ENCODE results near the gene AP3S1.
"Not testable (repeated sequence)": the region's sequence is repeated elsewhere in the genome, so short reads cannot be mapped to it uniquely, and the experiment has no call there.

Gene AP3S1

GRCh38 chr5:115841382-115842088 is at the start of gene AP3S1, which contains the start of gene ATG12:
TSS of gene AP3S1 (plus strand) at chr5:115841935. CDS start at chr5:115842038, 103 bp downstream.
TSS of gene ATG12 (minus strand) at chr5:115841565. CDS start at chr5:115841552, 13 bp downstream.
- DNase-seq (ENCODE audit: low read depth, low spot score): peak; percentile 83

- DNase-seq (ENCODE audit: low read depth, low spot score): no peak
Measured at GRCh38 chr5:115795700-115796099, 46.0 kb upstream of the AP3S1 start.

GRCh38 chr5:115796656-115797055 is 45.1 kb upstream of the AP3S1 start:
- no peak for DNase-seq (ENCODE audit: low read depth, low spot score)

- no peak for DNase-seq (ENCODE audit: low read depth, low spot score)
Measured at GRCh38 chr5:115798252-115798651, 43.5 kb upstream of the AP3S1 start.

GRCh38 chr5:115800108-115800507 is 41.6 kb upstream of the AP3S1 start:
- DNase-seq (ENCODE audit: low read depth, low spot score): no peak

- no peak for DNase-seq (ENCODE audit: low read depth, low spot score)
Measured at GRCh38 chr5:115801152-115801551, 40.6 kb upstream of the AP3S1 start.

GRCh38 chr5:115801984-115802383 is 39.8 kb upstream of the AP3S1 start:
- no peak for DNase-seq (ENCODE audit: low read depth, low spot score)

- no peak for DNase-seq (ENCODE audit: low read depth, low spot score)
Measured at GRCh38 chr5:115806986-115807653, 34.6 kb upstream of the AP3S1 start.

GRCh38 chr5:115807654-115808052 is 34.1 kb upstream of the AP3S1 start:
- DNase-seq (ENCODE audit: low read depth, low spot score): no peak

- not testable (repeated sequence) for DNase-seq (ENCODE audit: low read depth, low spot score)
Measured at GRCh38 chr5:115808066-115808465, 33.7 kb upstream of the AP3S1 start.

GRCh38 chr5:115809946-115810345 is 31.8 kb upstream of the AP3S1 start:
- no peak for DNase-seq (ENCODE audit: low read depth, low spot score)

- no peak for DNase-seq (ENCODE audit: low read depth, low spot score)
Measured at GRCh38 chr5:115810761-115811160, 31.0 kb upstream of the AP3S1 start.

GRCh38 chr5:115811406-115811805 is 30.3 kb upstream of the AP3S1 start:
- no peak for DNase-seq (ENCODE audit: low read depth, low spot score)

GRCh38 chr5:115812372-115812771 is 29.4 kb upstream of the AP3S1 start:
- no peak for DNase-seq (ENCODE audit: low read depth, low spot score)

GRCh38 chr5:115813719-115814118 is 28.0 kb upstream of the AP3S1 start:
- no peak for DNase-seq (ENCODE audit: low read depth, low spot score)

GRCh38 chr5:115815006-115815692 is 26.6 kb upstream of the AP3S1 start:
- no peak for DNase-seq (ENCODE audit: low read depth, low spot score)

- no peak for DNase-seq (ENCODE audit: low read depth, low spot score)
Measured at GRCh38 chr5:115815693-115816225, 26.0 kb upstream of the AP3S1 start.

- DNase-seq (ENCODE audit: low read depth, low spot score): no peak
Measured at GRCh38 chr5:115816226-115817081, 25.3 kb upstream of the AP3S1 start, which contains the start of gene CDO1. TSS of gene CDO1 (minus strand) at chr5:115816659. CDS start at chr5:115816397, 262 bp downstream.

GRCh38 chr5:115817386-115817785 is 24.3 kb upstream of the AP3S1 start:
- no peak for DNase-seq (ENCODE audit: low read depth, low spot score)

- no peak for DNase-seq (ENCODE audit: low read depth, low spot score)
Measured at GRCh38 chr5:115818821-115819220, 22.9 kb upstream of the AP3S1 start.

- no peak for DNase-seq (ENCODE audit: low read depth, low spot score)
Measured at GRCh38 chr5:115820846-115821245, 20.9 kb upstream of the AP3S1 start.

Data from smooth muscle cell of the brain vasculature (primary cell).